Activated T-cell treated with anti-CD3 and anti-CD28 coated beads, Interleukin-2, amount 50 U/mL, for 72 hours (primary cell): ENCODE measurements around the gene GPR3. TPM values are rescaled to one million over a fixed set of nuclear protein-coding genes. Genes with fewer than 3 reads are reported as not detected.
"Not testable (repeated sequence)": the region's sequence is repeated elsewhere in the genome, so short reads cannot be mapped to it uniquely, and the experiment has no call there.

Experiments
- ATAC-seq, 2 donors: fragments of 150-1000 bp; cut with Tn5 transposase; replicated peaks in 1 of 2; 2 replicates each; pipeline ENCODE4 v1.10.0; 2021; ENCODE audit warnings: moderate library complexity in 2 of 2, mild to moderate bottlenecking in 1 of 2
- DNase-seq, 2 donors: peaks; one replicate each; pipeline ENCODE4 v3.0.0; 2021 to 2022; ENCODE audit warnings: mixed read lengths in 1 of 2
- H3K27ac Mint-ChIP-seq: one replicate; pipeline ENCODE4 v1.8.0; 2022; ENCODE audit warnings: mild to moderate bottlenecking, moderate library complexity, mixed read lengths
- H3K27me3 Mint-ChIP-seq: one replicate; pipeline ENCODE4 v1.8.0; 2022; ENCODE audit warnings: low read depth, mixed read lengths
- H3K36me3 Mint-ChIP-seq, 2 donors: one replicate each; pipeline ENCODE4 v1.8.0; 2022; ENCODE audit warnings: mixed read lengths in 2 of 2, mild to moderate bottlenecking in 1 of 2; ENCODE audit not compliant: insufficient read depth in 2 of 2
- H3K4me1 Mint-ChIP-seq: one replicate; pipeline ENCODE4 v1.8.0; 2022; ENCODE audit warnings: low read depth, mixed read lengths
- H3K4me3 Mint-ChIP-seq, 2 donors: one replicate each; pipeline ENCODE4 v1.8.0; 2022; ENCODE audit warnings: mild to moderate bottlenecking in 2 of 2, mixed read lengths in 2 of 2, moderate library complexity in 2 of 2
- H3K9me3 Mint-ChIP-seq, 2 donors: one replicate each; pipeline ENCODE4 v1.8.0; 2022; ENCODE audit warnings: mixed read lengths in 2 of 2
- total RNA-seq, 2 donors: library from RNA; stranded (reverse); gene quantifications; one replicate each; pipeline ENCODE4 v1.2.3, GENCODE V29; 2022

Gene GPR3
- total RNA-seq, 2 donors from 2014 or later, result 0.81 to 0.91 TPM

DNA sequence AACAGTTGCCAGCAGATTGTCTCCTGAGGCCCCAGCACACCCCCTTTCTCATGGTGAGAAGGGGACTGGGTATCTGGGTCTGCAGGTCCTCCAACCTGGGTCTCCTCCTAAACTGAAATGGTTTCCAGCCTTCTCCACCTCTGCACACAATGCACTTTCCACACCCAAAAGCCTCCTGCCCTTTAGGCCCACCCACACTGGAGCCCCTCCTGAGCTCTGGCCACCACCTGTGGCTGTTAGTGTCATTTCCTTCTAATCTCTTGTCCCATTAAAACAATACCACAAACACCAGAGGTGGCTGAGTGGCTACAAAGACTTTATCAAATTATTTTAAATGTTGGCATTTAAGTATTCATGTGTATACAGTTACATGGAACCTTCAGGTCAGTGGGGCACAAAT lies 11.5 kb downstream of the GPR3 start:
- Mint-ChIP-seq H3K9me3 (no peaks in the 10 kb centered on the region), H3K4me3 (peak overlapping the region; percentile 37 to 56), H3K27ac (peak overlapping the region; percentile 66), H3K36me3 (peaks cover 4 to 5% of the 10 kb centered on the region in 2 donors), H3K4me1 (peaks cover 16% of the 10 kb centered on the region), H3K27me3 (no peaks in the 10 kb centered on the region)
- no peak for DNase-seq
- no peak for ATAC-seq

DNA sequence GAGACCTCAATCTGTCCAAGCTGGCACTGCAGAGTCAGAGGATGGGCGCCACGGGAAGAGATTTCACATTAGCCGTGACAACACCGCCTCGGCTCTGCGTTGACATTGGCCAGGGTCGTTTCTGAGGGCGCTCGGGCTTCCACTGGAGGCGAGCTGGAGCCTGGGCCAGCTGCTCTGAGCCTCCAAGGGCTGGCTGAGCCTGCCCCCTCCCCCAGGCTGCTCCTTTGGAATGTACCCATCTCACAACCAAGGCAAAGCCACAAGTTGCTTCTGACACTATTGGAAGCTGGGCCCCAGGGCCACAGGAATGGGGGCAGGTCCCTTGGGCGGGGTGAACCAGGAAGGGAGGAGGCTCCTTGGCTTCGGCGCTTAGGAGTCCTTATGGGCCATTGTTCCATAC lies 12.7 kb downstream of the GPR3 start:
- H3K27me3 Mint-ChIP-seq, result no peaks in the 10 kb centered on the region
- ATAC-seq, result no peak
- DNase-seq, result no peak
- H3K4me3 Mint-ChIP-seq, result no peak overlapping the region
- H3K36me3 Mint-ChIP-seq, result peaks cover 5 to 8% of the 10 kb centered on the region in 2 donors
- H3K4me1 Mint-ChIP-seq, result peaks cover 16% of the 10 kb centered on the region
- no peak overlapping the region for H3K27ac Mint-ChIP-seq
- no peaks in the 10 kb centered on the region for H3K9me3 Mint-ChIP-seq

DNA sequence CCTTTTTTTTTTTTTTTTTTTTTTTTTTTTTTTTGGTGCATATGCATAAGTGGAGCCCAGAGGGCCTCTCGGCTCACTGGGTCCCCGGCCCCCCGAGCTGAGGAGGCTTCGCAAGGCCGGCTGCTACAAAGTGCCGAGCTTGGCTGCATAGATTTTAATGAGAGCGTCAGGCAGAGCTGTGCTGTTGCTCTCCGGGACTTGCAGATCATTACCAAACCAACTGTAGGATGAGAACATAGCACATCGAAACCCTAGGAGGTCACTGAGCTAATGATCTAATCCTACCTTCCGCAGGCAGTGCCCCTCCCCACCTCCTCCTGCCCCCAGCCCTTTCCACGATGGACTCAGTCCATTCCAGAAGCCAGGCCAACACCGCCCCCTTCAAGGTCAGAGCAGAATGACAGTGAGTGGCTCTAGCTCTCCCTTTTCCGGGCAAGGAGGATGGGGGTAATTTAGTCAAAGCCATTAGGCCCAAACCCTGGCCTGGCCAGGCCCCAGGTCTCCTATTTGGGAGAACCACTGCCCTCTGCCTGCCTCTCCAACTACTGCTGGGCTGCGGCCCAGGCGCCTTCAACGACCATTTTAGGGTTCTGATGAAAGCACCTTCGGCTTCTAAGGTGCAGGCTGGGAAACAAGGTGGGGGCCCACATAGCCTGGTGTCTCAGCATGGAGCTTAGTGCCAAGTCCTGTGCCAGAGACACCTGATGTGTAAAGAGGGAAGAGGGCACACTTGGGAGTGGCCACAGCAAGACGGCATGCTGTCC lies 13.4 kb downstream of the GPR3 start:
- H3K4me1 Mint-ChIP-seq, result peaks cover 16% of the 10 kb centered on the region
- ATAC-seq, DNase-seq, H3K4me3 Mint-ChIP-seq, H3K27ac Mint-ChIP-seq, H3K9me3 Mint-ChIP-seq, H3K27me3 Mint-ChIP-seq, H3K36me3 Mint-ChIP-seq: not testable (repeated sequence)

DNA sequence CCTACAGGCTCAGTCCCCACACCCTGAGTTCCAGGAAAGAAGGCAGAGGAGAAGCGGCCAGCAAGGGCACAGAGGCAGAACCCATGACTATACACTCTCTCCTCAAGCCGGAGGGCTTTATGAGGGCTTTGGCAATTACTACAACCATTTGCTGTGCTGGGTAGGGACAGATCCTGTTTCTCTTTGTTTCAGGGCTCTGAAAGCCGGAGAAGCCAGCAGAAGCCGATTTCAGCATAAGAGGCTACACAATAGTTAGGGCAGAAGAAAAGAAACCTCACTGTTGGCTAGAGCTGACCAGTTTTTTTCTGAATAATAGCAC lies 13.9 kb downstream of the GPR3 start:
- no peak overlapping the region for H3K27ac Mint-ChIP-seq
- no peaks in the 10 kb centered on the region for H3K27me3 Mint-ChIP-seq
- H3K9me3 Mint-ChIP-seq, result no peaks in the 10 kb centered on the region
- peaks cover 8 to 13% of the 10 kb centered on the region in 2 donors for H3K36me3 Mint-ChIP-seq
- H3K4me1 Mint-ChIP-seq, result peaks cover 16% of the 10 kb centered on the region
- no peak overlapping the region for H3K4me3 Mint-ChIP-seq
- DNase-seq (no peak), ATAC-seq (no peak)

DNA sequence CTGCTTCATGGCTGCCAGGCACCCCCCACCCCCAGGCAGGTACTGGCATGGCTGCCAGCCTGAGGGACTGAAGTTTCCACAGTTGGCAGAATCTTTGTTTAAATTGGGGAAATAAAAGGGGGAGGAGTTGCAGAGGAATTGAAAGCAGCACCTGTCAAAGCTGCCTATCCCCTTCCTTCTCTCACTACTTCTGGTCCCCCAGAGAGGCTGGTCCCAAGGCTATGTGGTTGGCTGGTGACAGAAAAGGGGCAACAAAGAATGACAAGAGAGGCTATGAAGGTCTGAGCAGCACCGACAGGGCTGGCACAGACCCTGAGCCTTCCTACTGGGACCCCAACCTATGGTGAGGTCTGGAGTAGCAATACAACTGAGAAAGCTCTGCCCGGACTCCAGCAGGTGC lies 14.4 kb downstream of the GPR3 start:
- not testable (repeated sequence) for H3K27me3 Mint-ChIP-seq, DNase-seq, ATAC-seq, H3K27ac Mint-ChIP-seq, H3K9me3 Mint-ChIP-seq, H3K4me3 Mint-ChIP-seq
- Mint-ChIP-seq H3K36me3 (peaks cover 9 to 13% of the 10 kb centered on the region in 2 donors), H3K4me1 (peaks cover 16% of the 10 kb centered on the region)

DNA sequence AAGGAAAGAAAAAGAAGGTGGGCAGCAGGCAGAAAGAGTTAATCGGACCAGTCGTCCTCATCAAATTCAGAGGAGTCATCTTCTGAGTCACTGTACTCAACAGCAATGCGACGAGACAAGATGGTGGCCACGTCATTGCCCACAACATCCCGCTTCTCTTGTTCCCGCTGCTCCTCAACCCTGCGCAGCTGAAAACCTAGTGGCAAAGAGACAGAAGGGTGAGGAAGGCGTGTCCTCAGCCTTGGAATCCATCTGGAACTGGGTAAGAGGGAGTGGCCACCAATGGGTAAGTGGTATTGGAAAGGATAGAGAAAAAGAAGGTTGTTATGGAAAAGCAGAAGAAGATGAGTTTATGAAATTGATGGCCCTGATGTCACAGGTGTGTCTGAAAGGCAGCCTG lies 15.7 kb downstream of the GPR3 start:
- ATAC-seq, result no peak
- no peak overlapping the region for H3K4me3 Mint-ChIP-seq

DNA sequence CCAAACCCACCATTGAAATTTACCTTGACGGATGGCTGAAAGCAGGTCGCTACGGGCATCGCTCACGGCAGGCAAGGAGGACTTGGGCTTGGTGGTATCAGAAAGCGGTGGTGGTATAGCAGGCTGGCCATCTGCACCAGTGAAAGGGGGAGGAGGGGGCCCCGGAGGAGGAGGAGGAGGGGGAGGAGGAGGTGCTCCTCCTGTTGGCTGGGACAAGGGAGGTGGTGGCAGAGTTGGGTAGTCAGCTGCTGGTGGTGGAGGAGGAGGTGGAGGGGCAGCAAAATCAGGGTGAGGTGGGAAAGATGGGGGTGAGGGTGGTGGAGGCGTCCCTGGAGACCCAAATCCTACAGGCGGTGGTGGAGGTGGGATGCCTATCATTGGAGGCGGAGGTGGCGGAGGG lies 17.2 kb downstream of the GPR3 start:
- H3K27ac Mint-ChIP-seq, result no peak overlapping the region
- ATAC-seq, result no peak
- no peaks in the 10 kb centered on the region for H3K9me3 Mint-ChIP-seq
- H3K36me3 Mint-ChIP-seq, result peaks cover 11 to 23% of the 10 kb centered on the region in 2 donors
- no peaks in the 10 kb centered on the region for H3K27me3 Mint-ChIP-seq
- no peak overlapping the region for H3K4me3 Mint-ChIP-seq
- no peaks in the 10 kb centered on the region for H3K4me1 Mint-ChIP-seq
- no peak for DNase-seq

More for the DNA sequence above, 15.7 kb downstream of the GPR3 start:
- DNase-seq, result no peak
- no peaks in the 10 kb centered on the region for H3K27me3 Mint-ChIP-seq
- peaks cover 13% of the 10 kb centered on the region for H3K4me1 Mint-ChIP-seq
- H3K27ac Mint-ChIP-seq, result no peak overlapping the region
- H3K9me3 Mint-ChIP-seq, result no peaks in the 10 kb centered on the region
- H3K36me3 Mint-ChIP-seq, result peaks cover 11 to 20% of the 10 kb centered on the region in 2 donors

DNA sequence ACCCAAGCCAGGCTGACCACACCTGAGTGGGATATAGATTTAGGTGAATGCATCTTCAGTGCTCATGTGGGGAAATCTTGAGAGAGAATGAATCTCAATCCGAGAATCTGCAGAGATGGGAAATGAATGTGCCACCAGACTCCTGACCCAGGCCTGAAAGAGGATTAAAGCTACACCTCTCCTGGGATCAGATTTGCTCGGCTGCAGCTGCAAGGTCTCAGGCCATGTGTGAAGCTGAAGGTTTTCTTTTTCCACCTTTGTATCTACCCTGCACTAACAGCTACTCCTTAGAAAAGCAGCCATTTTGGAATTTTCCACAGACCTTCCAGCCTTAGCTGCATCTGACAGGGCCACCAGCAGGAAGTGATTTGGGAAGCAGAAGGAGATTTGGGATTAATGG lies 18.3 kb downstream of the GPR3 start:
- ATAC-seq, result no peak
- H3K9me3 Mint-ChIP-seq, result no peaks in the 10 kb centered on the region
- H3K4me1 Mint-ChIP-seq, result no peaks in the 10 kb centered on the region
- H3K27ac Mint-ChIP-seq, result peak overlapping the region; percentile 1
- no peaks in the 10 kb centered on the region for H3K27me3 Mint-ChIP-seq
- no peak overlapping the region for H3K4me3 Mint-ChIP-seq
- peaks cover 13 to 30% of the 10 kb centered on the region in 2 donors for H3K36me3 Mint-ChIP-seq
- DNase-seq, result no peak

DNA sequence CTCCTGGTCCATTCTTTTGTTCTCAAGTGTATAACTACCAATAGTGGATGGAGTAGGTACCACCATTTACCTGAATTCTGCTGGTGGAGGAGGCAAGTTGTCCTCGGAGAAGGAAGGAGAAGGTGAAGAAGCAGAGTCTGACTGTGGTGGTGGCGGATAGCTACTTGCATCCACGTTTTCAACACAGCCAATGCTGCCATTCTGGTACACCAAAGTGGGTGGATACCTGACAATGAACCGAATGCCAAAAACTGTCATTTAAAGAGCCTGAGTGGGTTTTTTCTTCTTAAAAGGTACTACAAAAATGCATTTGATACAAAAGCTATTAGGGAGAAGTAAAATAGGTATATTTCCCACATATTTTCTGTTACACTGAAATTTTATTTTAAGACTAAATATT lies 20.1 kb downstream of the GPR3 start:
- no peaks in the 10 kb centered on the region for H3K9me3 Mint-ChIP-seq

DNA sequence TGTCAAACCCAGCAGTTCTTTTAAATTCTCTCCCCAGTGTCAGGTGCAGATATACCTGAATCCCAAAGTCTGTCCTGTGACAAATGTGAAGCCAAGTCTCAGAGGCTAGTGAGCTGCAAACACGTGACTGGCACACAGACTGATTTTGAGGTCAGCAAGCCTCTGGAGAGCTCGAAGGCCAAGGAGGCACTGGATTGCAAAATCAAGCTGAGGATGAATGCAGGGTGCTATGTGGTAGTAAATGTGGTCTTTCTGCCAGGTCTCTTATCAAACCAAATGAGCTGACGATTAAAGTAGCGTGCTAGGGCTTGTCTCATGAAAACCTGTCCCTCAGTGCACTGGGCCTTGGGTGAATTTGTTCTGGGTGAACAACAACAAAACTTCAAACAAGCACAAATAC lies 20.6 kb downstream of the GPR3 start:
- Mint-ChIP-seq H3K4me3 (no peak overlapping the region), H3K27ac (no peak overlapping the region), H3K36me3 (peaks cover 13 to 42% of the 10 kb centered on the region in 2 donors), H3K27me3 (no peaks in the 10 kb centered on the region), H3K9me3 (no peaks in the 10 kb centered on the region), H3K4me1 (peaks cover 19% of the 10 kb centered on the region)
- ATAC-seq (no peak), DNase-seq (no peak)

More for the DNA sequence above, 20.1 kb downstream of the GPR3 start:
- no peak overlapping the region for H3K4me3 Mint-ChIP-seq
- H3K36me3 Mint-ChIP-seq, result peaks cover 15 to 42% of the 10 kb centered on the region in 2 donors
- no peak for ATAC-seq
- no peak for DNase-seq
- H3K4me1 Mint-ChIP-seq, result peaks cover 14% of the 10 kb centered on the region
- H3K27ac Mint-ChIP-seq, result peak overlapping the region; percentile 79
- no peaks in the 10 kb centered on the region for H3K27me3 Mint-ChIP-seq

DNA sequence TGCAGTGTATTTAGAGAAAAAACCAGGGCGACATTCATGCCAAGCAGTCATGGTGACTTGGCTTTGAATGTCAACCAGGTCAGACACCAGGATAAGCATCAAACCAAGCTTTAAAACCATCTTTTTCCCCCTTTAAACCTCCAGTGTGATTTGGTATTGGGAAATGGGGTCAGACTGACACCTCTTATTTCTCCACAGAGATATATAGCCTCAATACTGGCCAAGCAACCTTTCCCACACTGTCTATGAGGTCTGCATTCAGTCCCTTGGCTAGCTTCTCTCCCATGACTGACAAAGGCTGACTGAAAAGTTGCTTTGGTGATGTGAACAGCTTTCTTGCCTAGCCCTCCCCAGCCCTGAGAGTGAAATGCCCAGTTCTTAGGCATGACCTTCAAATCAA lies 21.7 kb downstream of the GPR3 start:
- Mint-ChIP-seq H3K36me3 (peaks cover 13 to 36% of the 10 kb centered on the region in 2 donors), H3K9me3 (no peaks in the 10 kb centered on the region), H3K4me1 (peaks cover 30% of the 10 kb centered on the region), H3K27me3 (no peaks in the 10 kb centered on the region), H3K4me3 (no peak overlapping the region), H3K27ac (no peak overlapping the region)
- DNase-seq, result no peak
- ATAC-seq, result no peak

DNA sequence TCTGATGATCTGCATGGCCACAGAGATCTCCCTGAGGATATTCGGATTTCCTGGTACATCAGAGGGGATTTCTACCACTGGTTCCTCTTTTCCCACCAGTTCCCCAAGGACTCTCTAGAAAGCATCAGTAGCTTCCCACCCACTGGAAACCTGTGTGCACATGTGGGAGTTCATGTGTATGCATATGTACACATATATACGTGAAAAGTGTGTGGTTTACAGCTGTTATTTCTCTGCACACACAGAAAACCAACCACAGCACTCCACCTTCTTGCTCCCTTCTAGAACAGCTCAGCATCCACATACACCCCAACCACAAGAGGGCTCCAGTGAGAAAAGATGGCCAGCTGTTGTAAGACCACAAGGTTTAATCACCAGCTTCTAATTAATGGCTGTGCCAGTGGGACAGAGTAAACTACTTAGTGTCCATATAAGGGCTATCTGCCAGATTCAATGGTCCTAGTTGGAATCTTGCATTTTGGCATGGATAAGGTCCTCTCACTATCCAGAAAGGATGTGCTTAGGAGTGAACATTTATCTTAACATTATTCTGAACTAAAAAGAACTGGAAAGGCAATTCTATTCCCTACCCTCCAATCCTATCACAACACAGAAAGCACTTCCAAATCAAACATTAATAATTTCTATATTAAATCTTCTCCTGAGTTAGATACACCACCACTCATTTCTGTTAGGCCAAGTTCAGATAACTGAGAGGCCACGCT lies 24.1 kb downstream of the GPR3 start:
- Mint-ChIP-seq H3K27ac (peak overlapping the region; percentile 92), H3K9me3 (no peaks in the 10 kb centered on the region), H3K27me3 (no peaks in the 10 kb centered on the region), H3K4me3 (no peak overlapping the region), H3K36me3 (peaks cover 9 to 29% of the 10 kb centered on the region in 2 donors), H3K4me1 (peaks cover 50% of the 10 kb centered on the region)
- peak; percentile 28 to 45 for ATAC-seq
- peak; percentile 59 to 62 for DNase-seq

DNA sequence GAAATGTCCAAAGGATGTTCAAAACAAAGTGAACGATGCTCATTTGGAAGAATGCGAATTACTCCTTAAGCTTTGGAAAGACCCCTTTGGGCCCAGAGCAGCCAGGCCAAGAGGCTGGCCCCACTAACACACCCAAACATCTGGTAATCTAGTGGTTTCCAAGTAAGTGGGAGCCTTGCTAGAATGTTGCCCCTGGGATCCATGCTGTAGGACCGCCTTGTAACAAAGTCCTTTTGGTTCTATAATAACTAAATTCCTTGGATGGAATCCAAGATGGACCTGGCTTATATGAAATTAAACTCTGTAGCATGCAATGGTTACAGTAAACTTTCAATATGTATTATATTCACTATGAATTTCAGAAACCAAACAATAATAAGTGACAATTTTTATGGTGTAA lies 25.3 kb downstream of the GPR3 start:
- DNase-seq (no peak), ATAC-seq (no peak)
- H3K27me3 Mint-ChIP-seq, result no peaks in the 10 kb centered on the region
- H3K27ac Mint-ChIP-seq, result peak overlapping the region; percentile 92
- peaks cover 61% of the 10 kb centered on the region for H3K4me1 Mint-ChIP-seq
- peaks cover 7 to 25% of the 10 kb centered on the region in 2 donors for H3K36me3 Mint-ChIP-seq
- no peaks in the 10 kb centered on the region for H3K9me3 Mint-ChIP-seq
- peak overlapping the region; percentile 6 to 82 for H3K4me3 Mint-ChIP-seq
